Activated CD4-positive, alpha-beta T cell treated with anti-CD3 and anti-CD28 coated beads, Interleukin-2, Interleukin-4, amounts not matched to agents 100 ng/mL and 50 ng/mL, durations not matched to agents 16 hours and 8 hours (primary cell): ENCODE measurements around the gene XRCC4.
"Not testable (repeated sequence)": the region's sequence is repeated elsewhere in the genome, so short reads cannot be mapped to it uniquely, and the experiment has no call there.

Experiments used
- DNase-seq: peaks from one replicate; pipeline ENCODE4 v3.0.0-alpha.2; 2020; ENCODE audit warnings: low spot score

XRCC4 gene

DNA sequence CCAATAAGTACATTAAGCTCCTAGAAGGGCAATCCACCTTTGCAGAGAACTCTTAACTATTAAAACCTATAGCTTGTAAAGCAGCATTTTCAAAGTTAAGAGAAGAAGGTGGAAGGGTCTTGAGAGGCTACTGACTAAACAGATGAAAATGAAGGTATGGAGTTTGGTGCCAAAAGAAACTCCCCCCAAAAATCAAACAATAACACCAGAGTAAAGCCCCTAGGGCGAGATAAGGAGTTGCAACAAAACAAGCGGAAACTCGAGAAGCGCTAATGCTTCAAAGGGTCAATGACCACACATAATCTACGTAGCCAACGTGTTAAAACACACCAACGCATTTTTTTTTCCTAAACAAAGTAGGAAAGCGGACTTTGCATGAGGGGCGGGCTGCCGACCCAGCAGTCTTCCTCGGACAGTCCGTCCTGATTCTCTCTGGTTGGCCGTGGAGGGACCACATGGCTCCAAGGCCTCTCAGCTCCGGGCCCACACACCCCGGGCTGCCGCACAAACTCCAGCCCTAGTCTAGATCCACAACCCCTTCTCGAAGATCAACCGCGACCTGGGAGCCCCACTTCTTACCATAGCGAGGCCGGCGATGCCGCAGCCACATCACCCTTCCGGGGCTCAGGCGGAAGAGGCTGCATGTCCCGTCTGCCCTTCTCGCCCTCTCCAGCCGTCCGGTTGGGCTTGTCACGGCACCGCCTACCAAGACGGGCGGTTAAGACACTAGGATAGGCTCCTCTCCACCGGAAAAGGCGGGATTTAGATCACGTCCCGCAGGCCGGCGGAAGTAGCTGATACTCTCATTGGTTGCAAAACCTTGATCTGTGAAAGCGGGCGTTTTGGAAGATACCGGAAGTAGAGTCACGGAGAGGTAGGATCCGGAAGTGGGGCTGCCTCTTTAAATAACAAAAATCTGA, at the start of gene XRCC4, which contains the start of gene TMEM167A:
XRCC4 (plus strand) TSS at position 806 of the 920 bp plus-strand sequence. CDS start 27,373 bp downstream, outside the sequence.
TMEM167A (minus strand) TSS at position 653 of the 920 bp plus-strand sequence; CDS start at position 582, 71 bp downstream.
- DNase-seq = peak; percentile 98

DNA sequence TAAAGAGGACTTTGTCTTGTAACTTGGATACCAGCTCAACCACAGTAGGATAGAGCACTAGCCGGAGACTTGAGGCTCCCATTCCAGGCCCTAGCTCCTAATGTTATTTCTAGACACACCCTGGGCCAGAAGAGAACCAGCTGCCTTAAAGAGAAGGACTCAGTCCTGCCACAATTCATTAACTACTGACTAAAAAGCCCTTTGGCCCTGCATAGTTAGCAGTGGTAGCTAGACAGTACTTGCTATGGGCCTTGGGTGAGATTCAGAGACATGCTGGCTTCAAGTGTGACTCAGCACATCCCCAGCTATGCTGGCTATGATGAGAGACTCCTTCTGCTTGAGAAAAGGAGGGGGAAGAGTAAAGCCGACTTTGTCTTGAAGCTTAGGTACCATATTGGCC, 47.4 kb upstream of the XRCC4 start:
- DNase-seq = no peak

DNA sequence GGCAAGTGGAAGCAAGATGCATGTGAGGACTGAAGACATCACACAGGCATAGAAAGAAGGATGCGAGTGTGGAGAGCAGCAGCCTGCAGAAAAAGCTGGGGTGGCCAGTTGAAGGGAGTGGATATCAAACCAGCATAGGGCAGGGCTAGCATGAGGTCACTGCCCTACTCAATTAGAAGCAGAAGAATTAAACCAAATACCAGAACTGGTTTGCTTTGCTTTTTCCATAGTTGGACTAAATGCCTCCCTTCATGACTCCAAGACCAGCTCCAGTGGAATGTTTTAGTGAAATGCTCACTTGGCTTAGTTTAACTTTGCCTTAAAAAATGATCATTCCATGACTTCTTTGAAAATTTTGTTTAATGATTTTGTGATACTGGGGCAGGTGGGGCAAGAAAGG, 46.0 kb upstream of the XRCC4 start:
- no peak for DNase-seq

DNA sequence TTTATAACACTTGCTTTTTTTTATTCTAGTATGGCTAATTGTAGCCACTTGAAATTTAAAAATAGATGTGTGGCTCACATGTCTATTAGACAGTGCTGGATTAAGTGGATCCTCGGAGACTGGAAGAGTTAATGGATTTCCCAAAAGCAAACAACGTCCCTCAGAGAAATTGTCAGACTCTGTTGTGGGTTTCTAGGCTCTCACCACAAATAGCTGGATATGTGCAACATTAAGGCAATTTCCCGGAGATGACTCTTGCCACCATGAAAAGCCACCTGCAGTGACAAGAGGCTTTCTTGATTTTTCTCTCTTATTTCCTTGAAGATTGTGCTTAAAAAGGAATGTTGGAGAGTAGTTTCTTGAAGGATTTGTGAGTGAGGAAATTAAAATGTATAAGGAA, 43.3 kb upstream of the XRCC4 start:
- DNase-seq = no peak

DNA sequence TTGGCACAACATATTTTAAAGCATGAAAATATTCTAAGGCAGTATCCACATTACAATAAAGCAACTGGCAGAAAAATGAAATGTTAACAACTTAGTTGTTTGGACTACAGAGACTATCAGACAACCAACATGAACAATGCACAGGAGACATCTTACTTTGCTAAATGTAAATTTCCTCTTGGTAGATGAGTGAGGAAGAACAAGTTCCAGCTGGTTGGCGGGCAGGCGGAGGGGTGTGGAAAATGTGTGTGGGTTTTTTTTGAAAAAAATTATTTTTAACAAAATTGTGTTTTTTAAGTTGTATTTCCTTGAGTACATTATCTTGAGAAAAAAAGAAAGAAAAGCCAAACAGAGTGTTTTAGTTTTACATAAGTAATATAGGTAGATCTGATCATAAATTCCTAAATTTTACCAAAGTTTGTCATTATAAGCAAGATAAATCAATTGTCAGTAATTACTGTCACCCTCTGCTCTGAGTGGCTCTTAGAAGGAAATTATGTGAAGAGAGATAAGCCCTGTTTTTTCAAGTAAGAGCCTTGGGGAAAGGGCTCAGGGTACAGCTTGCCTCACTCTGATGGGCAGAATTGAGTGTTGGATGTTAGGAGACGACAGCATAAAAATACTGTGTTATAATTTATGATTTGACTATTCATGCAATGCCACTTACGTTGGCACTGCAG, 42.7 kb upstream of the XRCC4 start:
- DNase-seq = no peak

DNA sequence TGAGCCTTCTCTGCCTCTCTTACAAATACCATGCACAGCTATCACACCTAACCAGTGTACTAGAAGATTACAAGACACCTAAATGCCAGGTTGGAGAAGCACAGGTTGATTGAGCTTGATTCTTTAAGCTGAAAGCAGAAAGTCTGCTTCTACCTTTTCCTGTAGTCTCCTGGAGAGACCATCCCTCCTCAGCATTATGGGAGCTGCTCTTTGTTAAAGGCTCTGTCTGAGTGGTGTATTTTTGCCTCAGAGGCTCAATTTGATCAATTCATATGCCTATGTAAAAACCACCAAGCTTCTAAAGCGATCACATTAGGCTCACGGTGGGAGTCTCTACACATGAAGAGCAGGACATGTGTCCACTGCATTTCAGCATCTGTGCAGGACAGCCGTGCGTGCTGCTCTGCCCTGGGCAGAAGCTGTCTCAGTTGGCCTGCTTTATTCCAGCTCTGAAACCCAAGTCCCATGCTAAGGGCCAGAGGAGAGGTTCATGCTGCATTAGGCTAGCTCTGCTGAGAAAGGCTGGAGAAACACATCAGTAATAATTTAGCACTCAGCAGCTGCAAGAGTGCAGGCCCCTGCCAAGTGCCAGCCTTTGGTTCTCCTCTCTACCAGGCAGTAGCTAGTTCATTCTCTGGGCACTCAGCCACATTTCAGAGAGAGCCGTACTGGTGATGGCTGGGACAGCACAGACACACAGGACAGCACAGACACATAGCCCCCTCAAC, 41.8 kb upstream of the XRCC4 start:
- DNase-seq = no peak

DNA sequence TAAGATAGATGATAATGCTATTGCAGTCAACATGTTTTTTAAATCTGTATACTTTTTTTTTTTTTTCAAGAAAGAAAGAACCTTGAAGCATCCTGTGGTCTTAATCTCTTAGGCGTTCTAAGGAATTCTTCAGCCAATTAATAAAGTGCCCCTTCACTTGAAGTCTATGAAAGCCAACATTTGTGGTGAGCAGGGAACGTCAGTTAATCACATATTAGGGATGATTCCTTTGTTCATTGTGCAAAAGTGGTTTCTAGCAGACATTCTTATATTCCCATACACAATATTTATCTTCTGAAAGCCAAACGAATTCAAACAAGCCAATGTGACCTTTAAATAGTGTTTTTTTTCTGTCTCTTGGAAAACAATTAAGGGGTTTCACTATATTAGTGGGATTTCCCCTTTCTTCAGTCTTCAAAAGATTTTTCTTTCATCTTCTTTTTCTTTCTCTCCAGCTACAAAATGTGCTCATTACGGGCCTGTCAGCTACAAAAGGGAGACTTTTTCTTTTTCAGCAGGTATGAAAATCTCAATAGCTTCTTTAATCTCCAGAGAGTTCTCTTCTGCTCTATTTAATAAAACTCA, 40.3 kb upstream of the XRCC4 start:
- DNase-seq = no peak

DNA sequence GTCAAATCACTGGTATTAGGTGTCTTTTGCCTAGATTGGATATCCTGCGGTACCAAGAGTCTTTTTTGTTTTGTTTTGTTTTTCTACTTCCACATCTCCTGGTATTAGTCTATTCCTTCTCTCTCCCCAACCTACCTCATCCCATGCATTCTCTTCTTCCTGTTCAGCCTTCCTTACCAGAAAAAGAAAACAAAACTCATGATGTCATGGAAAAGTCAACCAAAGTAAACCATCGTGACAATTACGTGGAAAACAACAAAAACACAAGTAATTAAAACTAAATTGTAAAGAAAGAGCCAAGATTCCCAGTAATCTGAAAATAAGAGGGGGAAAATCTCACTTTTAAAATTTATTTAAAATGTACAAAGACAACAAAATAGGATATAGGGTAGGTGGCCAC, 38.4 kb upstream of the XRCC4 start:
- no peak for DNase-seq

DNA sequence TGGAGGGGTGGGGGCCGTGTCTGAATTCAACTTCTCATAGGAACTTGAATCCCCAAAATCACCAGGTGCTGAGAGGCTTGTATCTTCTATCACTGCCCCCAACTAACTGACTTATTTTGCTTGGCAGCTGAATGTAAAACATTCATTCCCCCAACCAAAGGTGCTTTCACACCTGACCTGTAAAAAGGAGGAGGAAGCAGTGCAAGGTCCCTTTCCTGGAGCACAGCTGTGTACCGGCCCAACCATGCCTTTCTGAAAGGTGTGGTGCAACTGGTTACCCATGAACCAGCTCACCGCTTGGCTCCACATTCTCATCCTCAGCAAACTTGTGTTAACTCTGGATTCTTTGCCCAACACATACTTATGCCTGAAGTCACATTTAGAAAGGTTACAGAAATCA, 34.8 kb upstream of the XRCC4 start:
- no peak for DNase-seq

DNA sequence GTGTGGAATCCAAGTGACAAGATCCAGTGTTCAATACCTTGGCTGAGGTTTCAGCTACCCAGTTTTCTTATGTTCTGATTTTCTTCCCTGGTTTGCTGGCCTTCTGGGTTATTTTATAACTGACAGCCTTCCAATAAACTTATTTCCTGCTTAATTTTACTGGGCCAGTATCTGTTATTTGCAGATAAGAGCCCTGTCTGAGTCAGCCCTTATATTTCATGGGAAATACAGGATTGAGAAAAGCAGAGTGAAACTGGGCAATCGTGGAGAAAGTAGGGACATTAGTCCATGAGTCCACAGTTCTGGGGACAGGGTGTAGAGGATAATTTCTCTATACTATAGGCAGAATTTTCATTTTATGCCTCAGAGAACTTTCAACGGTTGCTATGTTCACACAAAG, 32.4 kb upstream of the XRCC4 start:
- DNase-seq = no peak

DNA sequence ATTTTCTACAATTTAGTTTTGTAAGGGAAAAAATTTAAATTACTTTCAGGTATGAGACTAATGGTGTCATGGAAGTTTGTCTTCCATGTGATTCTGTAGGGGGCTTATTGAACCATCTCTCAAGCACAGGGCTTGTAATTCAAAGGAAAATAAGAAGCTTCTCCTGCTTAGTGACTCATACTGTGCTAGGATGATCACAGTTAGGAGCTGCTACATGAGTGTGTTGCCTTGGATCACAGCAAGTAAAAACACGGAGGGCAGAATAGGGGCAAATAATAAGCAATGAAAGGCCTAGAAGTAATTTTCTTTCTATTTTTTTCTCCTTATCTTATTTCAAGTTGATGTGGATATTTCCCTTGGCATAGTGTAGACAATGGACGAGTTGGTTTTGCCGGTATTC, 29.1 kb upstream of the XRCC4 start:
- no peak for DNase-seq

DNA sequence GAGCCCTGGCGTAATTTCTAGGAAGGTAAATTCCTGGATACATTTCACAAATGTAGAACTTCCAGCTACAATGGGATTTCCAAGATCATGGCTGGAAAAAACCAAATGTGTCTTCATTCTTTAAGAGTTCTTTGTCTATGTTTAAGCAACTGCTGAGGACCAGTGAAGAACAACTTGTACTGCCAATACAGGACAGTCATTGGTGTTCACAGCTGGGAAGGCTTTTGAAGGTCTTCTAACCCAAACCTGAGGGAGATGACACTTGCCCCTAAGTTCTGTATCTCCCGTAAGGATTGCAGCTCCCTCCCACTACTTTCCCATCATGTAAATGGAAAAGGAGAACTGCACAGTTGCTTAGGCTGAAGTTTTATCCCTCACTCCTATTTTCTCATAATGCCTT, 28.5 kb upstream of the XRCC4 start:
- no peak for DNase-seq

DNA sequence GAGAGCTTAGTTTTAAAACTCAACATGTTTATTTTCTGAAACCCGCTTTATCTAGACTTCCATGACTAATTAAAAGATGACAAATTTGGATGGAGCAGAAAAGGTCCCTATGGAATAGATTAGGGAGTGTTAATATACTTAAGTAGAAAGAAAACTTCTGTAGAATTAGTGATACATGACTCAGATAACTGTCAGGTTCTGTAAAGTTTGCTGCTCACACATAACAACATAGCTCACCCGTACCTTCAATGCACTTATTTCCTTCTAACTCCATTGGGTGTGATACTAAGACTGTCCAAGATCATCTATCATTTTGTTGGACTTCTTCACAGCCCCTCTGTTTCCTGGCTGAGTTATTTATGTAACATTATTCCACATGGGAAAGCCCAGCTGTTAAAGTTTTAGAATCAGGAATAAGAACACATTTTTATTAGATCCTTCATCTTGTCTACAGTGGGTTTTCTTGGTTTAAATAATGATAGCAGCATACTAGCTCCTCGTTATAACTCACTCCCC, 27.9 kb upstream of the XRCC4 start:
- DNase-seq = no peak

DNA sequence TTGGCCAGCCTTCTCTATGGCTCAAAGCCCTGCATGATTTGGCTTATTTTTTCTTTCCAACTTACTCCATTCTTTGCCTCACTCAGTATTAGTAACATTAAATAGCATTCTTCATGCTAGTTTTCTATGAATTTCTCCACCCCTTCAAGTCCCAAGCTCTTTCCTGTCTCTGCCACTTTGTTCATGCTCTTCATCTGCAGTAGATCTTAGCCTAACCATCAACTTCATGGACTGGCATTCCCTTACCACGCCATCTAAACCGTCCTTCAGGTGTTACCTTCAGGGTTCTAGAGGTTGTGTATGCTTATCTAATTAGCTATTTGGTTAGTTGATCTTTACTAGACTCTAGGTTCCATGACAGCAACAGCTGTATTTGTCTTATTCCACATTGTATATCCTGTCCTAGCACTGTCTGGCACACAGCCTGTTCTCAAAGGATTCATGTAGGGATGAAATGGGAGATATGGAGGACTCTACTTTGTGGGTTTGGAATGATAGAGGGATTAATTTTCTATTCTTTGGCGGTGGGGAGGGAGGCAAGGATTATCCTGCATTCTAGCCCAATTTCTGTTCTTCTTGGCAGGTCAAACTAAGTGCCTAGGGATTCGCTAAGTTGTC, 26.5 kb upstream of the XRCC4 start:
- DNase-seq = no peak

DNA sequence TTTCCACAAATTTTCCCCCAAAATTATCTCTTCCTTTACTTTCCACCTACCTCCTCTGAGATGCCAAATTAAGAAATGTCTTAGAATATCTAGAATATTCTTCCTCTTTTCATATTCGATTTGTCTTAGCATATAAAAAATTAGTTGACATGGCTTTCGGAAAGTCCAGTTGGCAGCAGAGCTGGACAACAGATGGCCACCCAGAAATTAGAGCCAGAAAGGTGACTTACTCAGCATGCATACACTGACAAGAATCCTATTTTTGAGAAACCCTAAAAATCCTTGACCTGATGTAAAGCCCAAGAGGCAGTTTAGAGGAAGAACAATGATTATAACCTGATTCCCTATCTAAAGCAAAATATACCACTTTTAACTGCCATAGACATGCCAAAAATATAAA, 22.2 kb upstream of the XRCC4 start:
- no peak for DNase-seq

DNA sequence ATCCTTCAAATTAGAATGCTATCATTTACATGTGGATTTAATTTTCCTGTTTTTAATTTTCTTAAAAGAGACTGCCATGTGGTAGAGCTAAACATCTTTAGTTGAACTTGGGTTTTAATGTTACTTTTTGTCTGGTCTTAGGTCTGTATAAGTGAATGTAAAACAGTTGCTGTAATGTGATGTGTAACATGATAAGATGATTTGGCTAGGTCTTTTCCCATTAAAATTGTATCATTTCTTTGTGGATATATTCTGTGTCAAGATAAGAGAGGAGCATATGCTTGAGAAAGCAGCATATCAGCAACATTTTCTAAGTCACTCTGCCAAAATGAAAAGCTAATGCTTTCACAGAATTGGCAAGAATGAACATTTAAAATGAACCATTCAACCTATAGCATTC, 18.6 kb upstream of the XRCC4 start:
- DNase-seq = no peak

DNA sequence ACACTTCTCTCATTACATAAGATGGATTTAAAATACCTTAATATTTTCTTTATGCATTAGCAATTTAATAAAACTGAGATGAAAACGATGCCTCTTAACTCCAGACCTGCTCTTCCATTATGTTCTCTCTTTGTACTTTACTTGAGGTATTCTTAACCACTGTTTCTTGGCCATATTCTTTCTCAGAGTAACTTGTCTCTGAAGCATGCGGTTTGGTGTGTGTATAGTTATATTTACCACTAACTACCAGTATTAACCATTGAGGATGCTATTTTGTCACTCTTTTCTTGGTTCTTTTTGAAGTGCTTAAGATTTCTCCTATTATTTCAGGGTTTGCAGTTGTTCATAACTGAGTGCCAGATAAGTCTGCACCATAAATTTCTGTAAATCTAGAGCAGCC, 18.0 kb upstream of the XRCC4 start:
- no peak for DNase-seq

DNA sequence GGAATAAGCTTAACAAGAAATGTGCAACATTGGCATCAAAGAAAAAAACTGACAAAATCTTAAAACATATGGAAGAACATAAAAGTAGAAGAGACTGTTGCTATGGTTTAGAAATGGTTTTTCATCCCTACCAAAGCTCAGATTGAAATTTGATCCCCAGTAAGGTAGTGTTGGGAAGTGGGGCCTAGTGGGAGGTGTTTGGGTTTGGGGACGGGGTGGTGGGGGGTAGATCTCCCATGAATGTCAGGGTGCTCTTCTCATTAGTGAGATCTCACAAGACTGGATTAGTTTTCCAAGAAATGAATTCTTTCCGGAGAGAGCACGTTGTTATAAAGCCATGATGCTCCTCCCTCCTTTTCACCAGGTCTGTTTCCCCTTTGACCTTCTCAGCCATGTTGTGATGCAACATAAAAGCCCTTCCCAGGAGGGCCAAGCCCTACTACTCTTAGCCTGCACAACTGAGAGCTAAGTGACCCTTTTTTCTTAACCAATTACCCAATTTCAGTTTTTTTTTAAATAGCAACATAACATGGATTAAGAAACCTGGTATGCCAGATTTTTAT, 10.7 kb upstream of the XRCC4 start:
- DNase-seq = no peak

DNA sequence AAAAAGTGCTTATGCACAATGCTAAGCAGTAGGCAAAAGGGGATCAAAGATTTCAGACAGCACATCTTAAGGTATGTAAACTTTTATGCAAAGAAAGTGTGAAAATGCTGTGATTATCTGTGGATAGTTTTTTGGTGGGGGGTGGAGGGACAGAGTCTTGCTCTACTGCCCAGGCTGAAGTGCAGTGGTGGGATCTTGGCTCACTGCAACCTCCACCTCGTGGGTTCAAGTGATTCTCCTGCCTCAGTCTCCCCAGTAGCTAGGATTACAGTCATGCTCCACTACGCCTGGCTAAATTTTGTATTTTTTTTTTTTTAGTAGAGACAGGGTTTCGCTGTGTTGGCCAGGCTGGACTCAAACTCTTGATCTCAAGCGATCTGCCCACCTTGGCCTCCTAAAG, 10.0 kb upstream of the XRCC4 start:
- not testable (repeated sequence) for DNase-seq

DNA sequence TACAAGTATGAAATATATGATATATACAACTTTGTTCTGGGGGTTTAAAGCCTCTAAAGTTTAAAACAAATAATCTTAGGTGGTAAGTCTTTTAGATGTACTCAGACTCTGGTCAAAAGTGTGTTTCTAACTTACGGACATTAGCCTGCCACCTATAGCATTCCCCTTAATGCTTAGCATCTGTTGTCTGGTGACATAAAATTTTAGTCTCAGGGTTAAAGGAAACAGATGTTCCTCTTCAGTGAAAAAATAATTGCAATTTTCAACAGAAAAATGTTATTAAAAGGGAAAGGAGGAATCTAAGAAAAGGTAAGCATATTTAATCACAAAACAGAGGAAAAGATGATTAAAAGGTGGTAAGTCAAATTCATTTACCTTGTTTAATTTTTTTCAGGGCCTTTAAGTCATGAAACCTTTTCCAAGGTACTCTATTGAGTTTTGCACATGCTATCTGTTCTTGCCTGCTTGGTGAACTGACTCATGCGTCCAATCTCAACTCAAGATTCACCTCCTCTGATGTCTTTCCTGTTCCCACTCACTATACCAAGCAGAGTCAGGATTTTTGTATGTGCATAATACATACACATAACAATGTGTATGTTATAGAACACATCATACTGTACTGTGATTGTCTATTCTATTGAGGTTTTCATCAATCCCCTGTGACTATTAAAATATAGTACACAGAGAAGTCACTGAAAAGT, 8.1 kb upstream of the XRCC4 start:
- DNase-seq = no peak
